ENCODE results near the gene RASAL1. TPM values are rescaled to one million over a fixed set of nuclear protein-coding genes. Genes with fewer than 3 reads are reported as not detected.
A peak's percentile ranks its signal among the peaks of the same experiment; 100 is the strongest.

RASAL1 gene
- total and polyA plus RNA-seq, 8 donors = 0.79 to 12.1 (median 2.6) TPM

GRCh38 chr12:113140706-113141105, 5.1 kb upstream of the RASAL1 start:
- intact Hi-C loops (cut with DNase I) = no loop called here
- no peaks in the 10 kb centered on the region for H3K36me3 ChIP-seq
- TF ChIP-seq CTCF (IDR thresholded peaks at IDR 0.05) = no peak
- no peaks in the 10 kb centered on the region for H3K4me1 ChIP-seq
- H3K9me3 ChIP-seq = no peaks in the 10 kb centered on the region
- no peak for ATAC-seq
- WGBS, 2 donors = 69 to 85% methylated on average over 7 of the region's 7 CpGs
- no peak for DNase-seq
- H3K27me3 ChIP-seq = no peaks in the 10 kb centered on the region
- no peak overlapping the region for H3K4me3 ChIP-seq
- no peak overlapping the region for H3K27ac ChIP-seq
- no peak for FAIRE-seq

GRCh38 chr12:113138826-113139225, 3.3 kb upstream of the RASAL1 start:
- 70 to 83% methylated on average over 3 of the region's 3 CpGs for WGBS, 2 donors
- FAIRE-seq (no peak), DNase-seq (peak in 1 of 6 donors; percentile 19), ATAC-seq (no peak)
- H3K36me3 ChIP-seq = no peaks in the 10 kb centered on the region
- H3K27me3 ChIP-seq = no peaks in the 10 kb centered on the region
- H3K27ac ChIP-seq = no peak overlapping the region
- intact Hi-C loops (cut with DNase I) = no loop called here
- TF ChIP-seq CTCF (IDR thresholded peaks at IDR 0.05) = no peak
- no peak overlapping the region for H3K4me3 ChIP-seq
- H3K4me1 ChIP-seq = no peaks in the 10 kb centered on the region
- no peaks in the 10 kb centered on the region for H3K9me3 ChIP-seq

GRCh38 chr12:113137861-113138783, 2.6 kb upstream of the RASAL1 start:
- FAIRE-seq = no peak
- H3K27me3 ChIP-seq = no peaks in the 10 kb centered on the region

DNA sequence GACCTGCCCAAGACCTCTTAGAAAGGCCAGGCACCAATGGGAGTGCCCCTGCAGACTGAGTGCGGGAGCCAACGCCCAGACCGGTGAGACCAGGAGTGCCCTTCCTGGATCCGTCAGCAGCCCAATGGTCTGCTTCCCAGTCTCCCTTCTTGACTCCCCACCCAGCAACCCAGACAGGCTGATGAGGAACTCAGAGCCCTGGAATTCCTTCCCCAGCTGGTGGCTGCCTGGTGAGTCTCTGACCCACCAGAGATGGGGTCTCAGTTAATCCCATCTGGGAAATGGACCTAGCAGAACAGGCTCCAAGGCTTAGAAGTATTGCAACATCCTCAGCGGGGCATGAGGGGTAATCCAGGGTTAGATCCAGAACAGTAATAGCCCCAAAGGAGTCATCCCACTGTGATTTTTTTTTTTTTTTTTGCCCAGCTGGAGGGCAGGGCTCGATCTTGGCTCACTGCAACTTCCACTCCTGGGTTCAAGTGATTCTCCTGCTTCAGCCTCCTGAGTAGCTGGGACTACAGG, 1.5 kb upstream of the RASAL1 start:
- no peaks in the 10 kb centered on the region for H3K36me3 ChIP-seq
- TF ChIP-seq CTCF (IDR thresholded peaks at IDR 0.05) = no peak
- no peak for FAIRE-seq
- intact Hi-C loops (cut with DNase I) = no loop called here
- WGBS, 2 donors = 74 to 87% methylated on average over 6 of the region's 6 CpGs
- DNase-seq = no peak
- peak in 1 of 4 donors; percentile 26 for ATAC-seq
- no peaks in the 10 kb centered on the region for H3K9me3 ChIP-seq
- no peaks in the 10 kb centered on the region for H3K4me1 ChIP-seq
- no peak overlapping the region for H3K27ac ChIP-seq
- no peak overlapping the region for H3K4me3 ChIP-seq
- no peaks in the 10 kb centered on the region for H3K27me3 ChIP-seq

More at GRCh38 chr12:113137861-113138783, 2.6 kb upstream of the RASAL1 start:
- no peaks in the 10 kb centered on the region for H3K36me3 ChIP-seq
- H3K9me3 ChIP-seq = no peaks in the 10 kb centered on the region
- 79 to 84% methylated on average over 12 of the region's 12 CpGs for WGBS, 2 donors
- ATAC-seq = no peak
- TF ChIP-seq CTCF (IDR thresholded peaks at IDR 0.05) = no peak
- intact Hi-C loops (cut with DNase I) = no loop called here
- no peak overlapping the region for H3K4me3 ChIP-seq
- H3K4me1 ChIP-seq = no peaks in the 10 kb centered on the region
- DNase-seq = peak in 1 of 6 donors; percentile 27
- no peak overlapping the region for H3K27ac ChIP-seq

Measured in pancreas (tissue), 10 donors.